GM21576 (cell line): ENCODE measurements around the gene YARS1.

ENCODE experiments used
- ATAC-seq: cut with Tn5 transposase; IDR thresholded peaks from one replicate; pipeline ENCODE4 v1.9.1; 2021; ENCODE audit warnings: mild to moderate bottlenecking, moderate library complexity; ENCODE audit not compliant: unreplicated experiment

YARS1 gene

DNA sequence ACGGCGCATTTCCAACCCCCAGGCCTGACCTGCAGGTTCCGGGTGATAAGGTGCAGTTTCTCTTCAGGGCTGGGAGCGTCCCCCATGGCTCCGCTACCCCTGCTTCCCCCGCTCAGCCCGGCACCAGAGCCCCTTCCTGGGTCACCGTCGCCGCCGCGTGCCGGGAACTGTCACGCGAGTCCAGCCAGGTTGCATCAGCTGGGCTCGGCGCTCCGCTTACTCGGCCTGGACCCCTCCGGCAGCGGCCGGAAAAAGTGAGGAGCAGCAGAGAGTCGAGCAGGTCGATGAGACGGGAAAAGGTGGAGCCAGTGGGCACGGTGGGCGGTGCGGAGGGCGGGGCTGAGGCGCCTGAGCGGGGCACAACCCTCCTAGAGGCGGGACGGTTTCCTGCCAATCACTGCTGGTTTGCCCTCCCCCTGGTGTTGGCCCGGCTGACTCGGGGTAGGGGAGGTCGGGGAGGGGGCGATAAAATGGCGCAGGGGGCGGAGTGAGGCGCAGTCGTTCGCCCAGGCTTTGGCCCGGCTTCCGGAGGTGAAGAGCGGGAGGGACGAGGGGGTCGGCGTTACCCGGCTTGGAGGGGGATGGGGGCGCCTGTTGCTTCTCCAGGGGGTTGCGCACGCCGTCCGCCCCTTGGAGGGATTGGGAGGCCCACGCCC, at the start of gene YARS1, which contains the start of gene S100PBP:
TSS of gene YARS1 (minus strand) at position 200 of the 656 bp plus-strand sequence. CDS start at position 86, 114 bp downstream.
TSS of gene S100PBP (plus strand) at position 495 of the 656 bp plus-strand sequence. CDS start 8,447 bp downstream, outside the sequence.
- ATAC-seq, result peak; percentile 83

- no peak for ATAC-seq
Measured at GRCh38 chr1:32865639-32866405, 48.7 kb upstream of the YARS1 start.

DNA sequence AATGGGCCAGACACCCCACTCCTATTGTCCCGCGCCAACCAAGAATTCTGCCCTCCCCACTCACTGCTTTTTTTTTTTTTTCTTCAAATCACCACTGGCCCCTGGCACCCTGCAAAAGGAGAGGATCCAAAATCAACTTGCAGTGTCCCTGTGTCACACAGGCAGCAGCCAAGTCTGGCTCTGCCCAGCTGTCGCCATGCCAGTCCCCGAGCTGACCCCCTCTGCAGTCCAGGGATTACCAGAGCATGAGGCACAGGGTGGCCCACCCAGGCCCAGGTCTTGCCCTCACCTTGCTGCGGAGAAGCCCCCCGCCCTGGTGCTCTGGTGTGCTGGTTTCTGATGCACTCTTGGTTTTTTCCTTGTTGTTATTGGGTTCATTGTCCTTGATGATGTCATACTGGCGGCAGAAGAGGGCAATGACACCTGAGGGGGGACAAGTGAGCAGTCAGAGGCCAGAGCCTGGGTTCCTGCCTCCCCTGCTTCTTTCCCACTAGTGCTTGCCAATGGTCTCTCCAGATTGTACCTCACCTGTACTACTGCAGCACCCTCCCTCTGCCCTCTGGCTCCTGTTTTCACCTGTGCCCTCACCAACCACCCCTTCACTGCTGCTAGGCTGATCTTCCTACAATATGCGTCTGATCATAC, 47.3 kb upstream of the YARS1 start:
- no peak for ATAC-seq

DNA sequence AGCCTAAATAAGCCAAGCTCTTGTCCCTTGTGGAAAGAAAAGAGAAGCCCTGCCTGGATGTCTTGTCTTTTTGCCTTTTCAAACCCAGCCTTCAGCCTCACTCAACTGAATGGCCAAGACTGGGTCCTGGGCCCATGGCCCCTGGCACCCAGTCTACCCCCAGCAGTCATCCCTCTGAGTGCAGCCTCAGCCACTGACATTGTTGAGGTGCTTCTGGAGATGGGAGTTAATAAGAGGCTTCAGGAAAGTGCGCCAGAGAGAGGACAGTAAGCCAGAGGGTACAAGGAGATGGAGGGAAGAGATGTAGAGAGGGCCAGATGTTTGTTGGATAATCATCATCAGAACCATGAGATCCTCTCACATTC, 46.7 kb upstream of the YARS1 start:
- no peak for ATAC-seq

- no peak for ATAC-seq
Measured at GRCh38 chr1:32863218-32863880, 46.2 kb upstream of the YARS1 start.

- ATAC-seq, result no peak
Measured at GRCh38 chr1:32861904-32862695, 44.9 kb upstream of the YARS1 start.

- ATAC-seq, result no peak
Measured at GRCh38 chr1:32860566-32860965, 43.4 kb upstream of the YARS1 start.

- no peak for ATAC-seq
Measured at GRCh38 chr1:32859915-32860314, 42.8 kb upstream of the YARS1 start.

DNA sequence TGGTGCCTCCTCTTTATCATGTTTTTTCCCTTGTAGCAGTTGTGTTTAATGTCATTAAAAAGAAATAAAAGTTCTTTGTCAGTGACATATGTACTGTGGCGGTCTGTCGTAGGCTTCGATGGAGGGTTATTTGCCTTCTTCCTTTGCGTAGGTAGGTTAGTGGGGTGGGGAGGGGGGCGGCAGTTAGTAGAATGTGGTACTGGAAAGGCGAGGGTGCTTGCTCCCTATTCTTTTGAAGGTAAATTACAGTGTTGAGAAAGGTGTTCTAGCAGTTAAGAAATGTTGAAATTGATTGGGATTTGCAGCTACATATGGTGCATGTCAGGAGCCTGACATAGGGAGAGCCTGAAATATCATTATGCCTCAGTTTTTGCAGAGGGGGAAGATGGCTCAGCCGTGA, 41.6 kb upstream of the YARS1 start:
- no peak for ATAC-seq

DNA sequence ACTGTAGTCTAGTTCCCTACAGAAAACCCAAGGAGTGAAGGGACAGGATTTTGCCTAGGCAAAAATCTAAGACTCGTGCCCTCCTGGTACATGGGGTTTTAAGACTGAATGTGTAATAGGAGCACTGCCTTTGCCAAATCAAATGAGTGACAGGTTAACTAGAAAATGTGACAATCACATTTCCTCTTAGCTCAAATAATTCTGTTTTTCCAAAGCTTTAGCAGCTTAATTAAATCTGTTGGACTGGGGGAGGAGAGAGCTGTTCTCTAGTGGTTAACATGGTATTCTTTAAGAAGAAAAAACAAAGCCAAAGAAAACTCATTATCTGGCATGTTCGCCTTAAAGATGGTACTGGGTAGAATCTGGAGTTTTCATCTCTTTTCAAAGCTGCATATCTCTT, 41.0 kb upstream of the YARS1 start:
- no peak for ATAC-seq

- no peak for ATAC-seq
Measured at GRCh38 chr1:32855861-32856617, 38.9 kb upstream of the YARS1 start.

DNA sequence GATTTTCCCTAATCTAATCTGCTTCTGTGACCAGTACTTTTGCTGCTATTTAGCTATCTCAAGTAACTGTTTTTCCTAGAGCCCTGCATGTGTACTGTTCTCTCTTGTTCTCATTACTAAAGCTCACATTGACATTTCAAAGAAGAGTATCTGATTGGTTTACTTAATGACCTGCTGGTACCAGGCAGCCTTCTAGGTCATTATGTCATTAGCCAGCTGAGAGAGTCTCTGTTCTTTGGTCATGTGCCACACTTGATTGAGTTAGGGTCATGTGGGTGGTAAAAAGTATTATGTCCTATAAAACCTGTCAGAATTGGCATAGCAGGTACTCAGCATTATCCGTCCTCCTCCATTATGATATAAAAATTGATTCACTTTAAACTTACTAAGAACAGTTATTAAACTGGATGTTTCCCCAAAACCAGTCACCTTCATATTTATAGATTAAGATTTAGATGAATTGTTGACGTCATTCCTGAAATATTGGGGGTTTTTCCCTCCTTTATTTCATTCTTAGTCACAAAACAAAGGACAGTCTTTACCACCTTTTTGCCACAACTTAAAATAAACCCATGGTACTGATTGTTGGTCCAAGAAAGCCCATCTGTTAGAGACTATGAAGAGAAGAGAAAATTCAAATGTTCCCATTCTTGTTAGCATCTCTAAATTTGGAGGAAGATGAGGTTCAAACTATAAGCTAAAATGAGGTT, 31.4 kb upstream of the YARS1 start:
- no peak for ATAC-seq

DNA sequence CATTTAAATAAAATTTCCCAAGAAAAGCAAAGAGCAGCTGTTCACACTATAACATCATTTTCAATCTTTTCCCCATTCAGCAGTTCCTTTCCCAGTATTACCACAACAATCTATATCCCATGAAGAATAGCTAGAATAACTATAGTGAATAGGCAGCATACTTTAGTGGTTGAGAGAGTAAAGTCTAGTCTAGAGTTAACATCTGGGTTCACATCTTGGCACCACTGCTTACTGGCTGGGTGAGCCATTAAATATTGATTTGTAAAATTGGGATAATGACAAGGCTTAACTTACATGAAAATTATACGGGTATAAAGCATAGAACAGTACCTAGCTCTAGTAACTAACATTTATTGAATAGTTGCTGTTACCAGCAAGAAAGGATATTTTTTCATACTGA, 14.7 kb upstream of the YARS1 start:
- no peak for ATAC-seq

- ATAC-seq, result no peak
Measured at GRCh38 chr1:32830092-32830852, 13.1 kb upstream of the YARS1 start.

DNA sequence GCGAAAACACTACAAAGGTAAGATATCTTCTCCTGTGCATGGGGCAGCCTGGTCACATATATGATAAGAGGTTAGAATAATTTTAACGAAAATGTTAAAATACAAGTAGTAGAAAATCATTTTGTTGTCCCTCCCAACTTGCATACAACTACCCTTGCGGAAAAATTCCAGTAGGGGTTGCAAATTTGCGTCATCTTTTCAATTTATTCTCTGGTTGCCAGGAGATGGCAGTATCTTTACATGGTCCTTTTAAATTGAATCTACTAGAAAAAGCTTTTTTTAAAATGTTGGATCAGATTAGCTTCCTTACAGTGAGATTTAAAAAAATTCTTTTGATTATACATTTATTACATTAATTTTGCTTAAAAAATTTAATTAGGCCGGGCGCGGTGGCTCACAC, 11.2 kb upstream of the YARS1 start:
- ATAC-seq, result no peak

DNA sequence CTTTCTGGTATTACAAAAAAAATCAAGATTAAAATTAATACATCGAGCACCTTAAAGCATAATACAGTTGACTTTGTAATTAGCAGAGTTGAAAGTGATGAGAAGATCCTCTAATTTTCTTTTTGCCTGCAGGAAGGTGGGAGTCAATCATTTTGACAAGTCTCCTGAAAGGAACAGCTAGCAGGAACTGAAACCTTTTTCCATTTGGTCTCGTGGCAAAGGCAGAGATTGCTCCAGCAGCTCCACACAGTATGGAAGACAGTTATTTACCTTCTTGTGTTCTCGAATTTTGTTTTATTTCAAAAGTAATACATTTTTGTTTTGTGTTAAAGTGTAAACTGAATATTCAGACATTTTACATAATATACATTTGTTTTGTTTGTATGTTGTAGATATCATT, 8.0 kb upstream of the YARS1 start:
- no peak for ATAC-seq

DNA sequence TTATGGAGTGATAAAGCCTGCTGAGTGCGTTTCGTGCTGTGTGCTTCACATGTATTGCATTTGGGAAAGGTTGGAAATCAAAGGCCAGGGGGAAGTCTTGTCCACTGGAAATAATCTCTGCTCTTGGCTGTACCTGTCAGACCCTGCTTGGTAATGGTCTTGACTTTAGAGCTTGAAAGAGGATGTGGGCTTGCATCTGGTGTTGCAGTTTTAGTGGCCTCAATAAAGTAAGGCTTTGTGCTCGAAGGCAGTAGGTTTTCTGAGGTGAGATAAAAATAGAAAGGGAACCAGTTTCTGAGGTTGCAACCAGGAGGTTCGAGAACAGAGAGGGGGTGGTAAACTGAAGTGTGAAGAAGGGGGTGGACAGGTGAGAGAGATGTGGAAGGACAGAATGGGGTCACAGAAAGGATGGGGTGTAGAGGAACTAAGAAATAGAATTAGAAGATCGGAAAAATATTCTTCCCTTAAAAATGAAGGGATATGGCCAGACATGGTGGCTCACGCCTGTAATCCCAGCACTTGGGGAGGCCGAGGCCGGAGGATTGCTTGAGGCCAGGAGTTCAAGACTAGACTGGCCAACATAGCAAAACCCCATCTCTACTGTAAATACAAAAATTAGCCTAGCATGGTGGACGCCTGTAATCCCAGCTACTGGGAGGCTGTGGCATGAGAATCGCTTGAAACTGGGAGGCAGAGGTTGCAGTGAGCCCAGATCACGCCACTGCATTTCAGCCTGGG, 1.8 kb upstream of the YARS1 start:
- ATAC-seq, result no peak
